HCT116 (cell line): Measurements from ENCODE around the gene CYBB.

ENCODE experiments used
- EZH2 ChIP-seq: fragments of 200-600 bp; sonication (generic); IDR thresholded peaks from 2 replicates; pipeline ENCODE4 v1.6.1; 2017; ENCODE audit warnings: antibody characterized with exemption, mixed run types
- POLR2A ChIP-seq: IDR thresholded peaks from 2 replicates; pipeline ENCODE4 v1.7.0; 2011; ENCODE audit warnings: borderline replicate concordance; ENCODE audit not compliant: insufficient read depth, insufficient read length; ENCODE audit errors: extremely low read depth
- TCF7L2 ChIP-seq: IDR thresholded peaks from 2 replicates; pipeline ENCODE4 v1.7.0; 2011; ENCODE audit warnings: borderline replicate concordance, inconsistent platforms; ENCODE audit not compliant: insufficient read depth, insufficient read length; ENCODE audit errors: extremely low read depth
- YY1 ChIP-seq: IDR thresholded peaks from 2 replicates; pipeline ENCODE4 v1.6.1; 2011; ENCODE audit warnings: low read length, low read depth, moderate library complexity, mild to moderate bottlenecking; ENCODE audit not compliant: insufficient replicate concordance; ENCODE audit errors: extremely low read depth

- no peak for TF ChIP-seq TCF7L2
- no peak for TF ChIP-seq POLR2A
- no peak for TF ChIP-seq EZH2
- TF ChIP-seq YY1: no peak
Measured at GRCh38 chrX:37809970-37810369, 30.1 kb downstream of the CYBB start.
